GM12865 (cell line): ENCODE results near the gene POC1A.

Source experiments
- DNase-seq: peaks from one replicate; pipeline ENCODE4 v3.0.0; 2010; ENCODE audit warnings: low read depth
- H3K4me3 ChIP-seq: 2 replicates; pipeline ENCODE4 v1.5.1; 2011; ENCODE audit warnings: mild to moderate bottlenecking, low read depth, low read length, control low read depth
- TF ChIP-seq, protein P1 (sequence below): IDR thresholded peaks from 2 replicates; pipeline ENCODE4 v1.5.1; 2011; ENCODE audit warnings: low read length, control low read depth, low read depth, inconsistent platforms; ENCODE audit not compliant: insufficient read depth; ENCODE audit errors: missing control alignments

Gene POC1A

GRCh38 chr3:52141751-52142150 lies 12.5 kb downstream of the POC1A start:
- no peak for DNase-seq
- TF ChIP-seq, protein P1, sequence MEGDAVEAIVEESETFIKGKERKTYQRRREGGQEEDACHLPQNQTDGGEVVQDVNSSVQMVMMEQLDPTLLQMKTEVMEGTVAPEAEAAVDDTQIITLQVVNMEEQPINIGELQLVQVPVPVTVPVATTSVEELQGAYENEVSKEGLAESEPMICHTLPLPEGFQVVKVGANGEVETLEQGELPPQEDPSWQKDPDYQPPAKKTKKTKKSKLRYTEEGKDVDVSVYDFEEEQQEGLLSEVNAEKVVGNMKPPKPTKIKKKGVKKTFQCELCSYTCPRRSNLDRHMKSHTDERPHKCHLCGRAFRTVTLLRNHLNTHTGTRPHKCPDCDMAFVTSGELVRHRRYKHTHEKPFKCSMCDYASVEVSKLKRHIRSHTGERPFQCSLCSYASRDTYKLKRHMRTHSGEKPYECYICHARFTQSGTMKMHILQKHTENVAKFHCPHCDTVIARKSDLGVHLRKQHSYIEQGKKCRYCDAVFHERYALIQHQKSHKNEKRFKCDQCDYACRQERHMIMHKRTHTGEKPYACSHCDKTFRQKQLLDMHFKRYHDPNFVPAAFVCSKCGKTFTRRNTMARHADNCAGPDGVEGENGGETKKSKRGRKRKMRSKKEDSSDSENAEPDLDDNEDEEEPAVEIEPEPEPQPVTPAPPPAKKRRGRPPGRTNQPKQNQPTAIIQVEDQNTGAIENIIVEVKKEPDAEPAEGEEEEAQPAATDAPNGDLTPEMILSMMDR: no peak
- H3K4me3 ChIP-seq: no peak overlapping the region

- TF ChIP-seq, protein P1: no peak
- DNase-seq: no peak
- no peak overlapping the region for H3K4me3 ChIP-seq
Observed at GRCh38 chr3:52140769-52141168, 13.5 kb downstream of the POC1A start.

- H3K4me3 ChIP-seq: no peak overlapping the region
- TF ChIP-seq, protein P1: no peak
- no peak for DNase-seq
Observed at GRCh38 chr3:52140000-52140399, 14.2 kb downstream of the POC1A start.

DNA sequence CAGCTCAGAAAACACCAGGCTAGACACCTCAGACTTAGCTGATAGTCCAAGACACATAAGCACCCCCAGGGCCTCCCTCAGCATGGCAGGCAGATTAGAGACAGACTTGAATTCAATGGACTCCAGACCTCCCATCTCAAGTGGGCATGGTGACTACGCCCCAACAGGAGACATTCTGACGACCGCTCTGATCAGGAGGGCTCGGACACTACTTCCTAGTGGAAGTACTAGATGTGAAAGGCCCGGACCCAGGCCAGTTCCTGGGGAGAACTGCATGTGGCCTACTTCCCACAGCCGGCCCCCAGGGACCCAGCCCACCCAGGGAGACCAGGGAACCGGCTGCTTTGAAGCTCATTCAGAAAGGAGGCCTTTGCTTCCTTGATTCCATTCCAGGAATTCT lies 16.9 kb downstream of the POC1A start:
- TF ChIP-seq, protein P1: no peak
- no peak overlapping the region for H3K4me3 ChIP-seq
- no peak for DNase-seq

GRCh38 chr3:52136513-52136912 lies 17.7 kb downstream of the POC1A start:
- TF ChIP-seq, protein P1: no peak
- no peak overlapping the region for H3K4me3 ChIP-seq
- DNase-seq: no peak

- DNase-seq: no peak
- H3K4me3 ChIP-seq: no peak overlapping the region
- TF ChIP-seq, protein P1: no peak
Observed at GRCh38 chr3:52135332-52135731, 18.9 kb downstream of the POC1A start.

DNA sequence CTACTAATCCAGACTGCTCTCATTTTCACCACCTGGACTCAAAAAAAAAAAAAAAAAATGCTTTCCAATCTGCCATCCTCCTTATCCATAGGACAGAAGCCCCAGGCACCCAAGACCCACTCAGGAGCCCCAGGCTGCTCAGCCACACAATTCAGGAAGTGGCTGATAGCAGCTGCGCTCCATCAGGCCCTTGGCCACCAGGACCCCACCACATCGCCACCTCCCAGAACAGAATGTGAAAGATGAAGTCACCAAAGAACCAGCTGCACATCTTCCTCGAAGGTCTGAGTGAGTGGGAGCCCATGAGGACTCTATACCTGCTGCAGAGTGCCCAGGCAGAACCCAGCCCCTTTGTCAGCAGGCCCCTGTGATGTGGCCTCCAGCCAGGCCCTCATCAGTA lies 19.5 kb downstream of the POC1A start:
- no peak for DNase-seq
- TF ChIP-seq, protein P1: no peak
- H3K4me3 ChIP-seq: no peak overlapping the region
